ENCODE data around the gene TMEM243. TPM values are rescaled to one million over a fixed set of nuclear protein-coding genes. Genes with fewer than 3 reads are reported as not detected.

The TMEM243 gene
- total RNA-seq, 1 experiment from 2014 or later: 15.4 TPM

DNA sequence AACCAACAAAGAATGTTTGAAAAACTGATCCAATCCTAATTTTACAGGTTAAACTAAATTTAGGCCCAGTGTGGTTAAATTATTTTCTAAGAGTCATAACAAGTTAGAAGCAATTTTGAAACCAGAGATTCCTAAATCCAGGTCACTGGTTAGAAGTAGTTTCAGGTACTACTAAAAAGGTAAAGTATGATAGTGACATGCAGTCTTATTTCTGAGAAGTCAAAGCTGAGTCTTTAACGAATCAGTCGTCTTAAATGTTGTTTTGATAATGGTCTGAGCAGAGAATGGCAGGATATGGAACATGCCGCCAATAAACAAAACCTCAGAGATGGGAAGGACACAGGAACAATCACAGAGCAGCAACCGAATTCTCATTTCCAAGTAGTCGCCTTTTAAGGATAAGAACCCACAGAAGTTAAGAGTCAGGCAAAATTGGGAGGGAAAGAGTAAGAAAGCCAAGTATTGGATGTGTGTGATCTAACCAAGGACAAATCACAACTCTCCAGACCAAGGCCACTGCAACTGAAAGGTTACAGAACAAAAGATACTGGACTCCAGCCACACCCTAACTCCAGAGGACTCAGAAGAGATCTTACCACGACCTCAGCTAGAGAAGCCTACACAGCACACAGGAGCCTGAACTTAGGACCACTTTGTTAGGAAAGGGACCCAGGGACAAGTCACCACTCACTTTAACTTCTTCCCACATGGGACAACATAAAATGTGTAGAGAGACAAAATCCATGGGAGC lies 19.7 kb downstream of the TMEM243 start:
- in situ Hi-C loops (cut with HindIII; ENCODE audit: low pct_unique_long_range_greater_than_20kb, low sequenced_read_pairs): no loop called here
- TF ChIP-seq, protein P1, sequence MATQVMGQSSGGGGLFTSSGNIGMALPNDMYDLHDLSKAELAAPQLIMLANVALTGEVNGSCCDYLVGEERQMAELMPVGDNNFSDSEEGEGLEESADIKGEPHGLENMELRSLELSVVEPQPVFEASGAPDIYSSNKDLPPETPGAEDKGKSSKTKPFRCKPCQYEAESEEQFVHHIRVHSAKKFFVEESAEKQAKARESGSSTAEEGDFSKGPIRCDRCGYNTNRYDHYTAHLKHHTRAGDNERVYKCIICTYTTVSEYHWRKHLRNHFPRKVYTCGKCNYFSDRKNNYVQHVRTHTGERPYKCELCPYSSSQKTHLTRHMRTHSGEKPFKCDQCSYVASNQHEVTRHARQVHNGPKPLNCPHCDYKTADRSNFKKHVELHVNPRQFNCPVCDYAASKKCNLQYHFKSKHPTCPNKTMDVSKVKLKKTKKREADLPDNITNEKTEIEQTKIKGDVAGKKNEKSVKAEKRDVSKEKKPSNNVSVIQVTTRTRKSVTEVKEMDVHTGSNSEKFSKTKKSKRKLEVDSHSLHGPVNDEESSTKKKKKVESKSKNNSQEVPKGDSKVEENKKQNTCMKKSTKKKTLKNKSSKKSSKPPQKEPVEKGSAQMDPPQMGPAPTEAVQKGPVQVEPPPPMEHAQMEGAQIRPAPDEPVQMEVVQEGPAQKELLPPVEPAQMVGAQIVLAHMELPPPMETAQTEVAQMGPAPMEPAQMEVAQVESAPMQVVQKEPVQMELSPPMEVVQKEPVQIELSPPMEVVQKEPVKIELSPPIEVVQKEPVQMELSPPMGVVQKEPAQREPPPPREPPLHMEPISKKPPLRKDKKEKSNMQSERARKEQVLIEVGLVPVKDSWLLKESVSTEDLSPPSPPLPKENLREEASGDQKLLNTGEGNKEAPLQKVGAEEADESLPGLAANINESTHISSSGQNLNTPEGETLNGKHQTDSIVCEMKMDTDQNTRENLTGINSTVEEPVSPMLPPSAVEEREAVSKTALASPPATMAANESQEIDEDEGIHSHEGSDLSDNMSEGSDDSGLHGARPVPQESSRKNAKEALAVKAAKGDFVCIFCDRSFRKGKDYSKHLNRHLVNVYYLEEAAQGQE (IDR thresholded peaks at IDR 0.05; ENCODE audit: insufficient read depth in 1 of 2, low read depth in 2 of 2, low read length in 1 of 2): no peak
- no peak for TF ChIP-seq POLR2AphosphoS5 (IDR thresholded peaks at IDR 0.05; ENCODE audit: low read depth, low read length)
- TF ChIP-seq TCF7L2 (IDR thresholded peaks at IDR 0.05; ENCODE audit: low read depth, low read length): no peak
- TF ChIP-seq SIN3A (IDR thresholded peaks at IDR 0.05; ENCODE audit: borderline replicate concordance, insufficient read depth, low read depth, low read length): no peak
- Histone ChIP-seq H3K9me3 (ENCODE audit: control insufficient read depth, insufficient read depth, low read depth, low read length) (peaks cover 5% of the 10 kb centered on the region; the same call in 1 of the 2 replicates), H3K36me3 (ENCODE audit: control insufficient read depth, insufficient read depth, low read length) (peaks cover 35% of the 10 kb centered on the region), H3K4me3 (ENCODE audit: low read depth in 2 of 2, low read length in 2 of 2) (no peak overlapping the region), H3K27me3 (ENCODE audit: control insufficient read depth, insufficient read depth, low read length) (no peaks in the 10 kb centered on the region), H3K4me1 (ENCODE audit: control insufficient read depth, insufficient read depth, low read length) (no peaks in the 10 kb centered on the region), H3K27ac (ENCODE audit: low read length) (no peak overlapping the region)
- POLR2A ChIA-PET: no interaction called here
- CTCF ChIA-PET: no interaction called here
- intact Hi-C loops (cut with micrococcal nuclease; ENCODE audit: unreplicated experiment): no loop called here
- ATAC-seq: no peak
- no TSS peak for BruUV-seq (replicated peaks)
- no peak for DNase-seq (ENCODE audit: low read depth, low spot score)

DNA sequence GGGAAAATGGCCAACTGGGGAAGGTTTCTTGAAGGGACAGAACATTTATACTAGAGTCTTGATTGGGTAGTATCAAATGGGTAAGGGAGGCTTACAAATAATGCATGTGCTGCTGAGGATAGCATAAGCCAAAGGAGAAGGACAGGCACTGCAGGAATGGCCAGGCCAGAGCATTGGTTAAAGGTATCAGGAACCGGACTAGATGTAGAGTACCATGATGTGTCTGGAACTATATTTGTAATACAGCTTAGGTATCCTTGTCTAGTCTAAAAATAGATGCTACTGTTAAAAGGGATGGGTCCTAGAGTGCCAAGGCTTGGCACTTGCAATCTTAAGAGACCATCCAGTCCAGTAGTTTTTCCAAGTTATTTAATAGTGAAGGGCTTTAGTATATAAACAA lies 20.3 kb downstream of the TMEM243 start:
- ATAC-seq (no peak), DNase-seq (ENCODE audit: low read depth, low spot score) (no peak)
- no TSS peak for BruUV-seq (replicated peaks)
- no peaks in the 10 kb centered on the region for H3K27me3 ChIP-seq (ENCODE audit: control insufficient read depth, insufficient read depth, low read length)
- intact Hi-C loops (cut with micrococcal nuclease; ENCODE audit: unreplicated experiment): no loop called here
- H3K4me1 ChIP-seq (ENCODE audit: control insufficient read depth, insufficient read depth, low read length): no peaks in the 10 kb centered on the region
- ChIA-PET CTCF (no interaction called here), POLR2A (no interaction called here)
- H3K4me3 ChIP-seq (ENCODE audit: low read depth in 2 of 2, low read length in 2 of 2): no peak overlapping the region
- no peaks in the 10 kb centered on the region for H3K9me3 ChIP-seq (ENCODE audit: control insufficient read depth, insufficient read depth, low read depth, low read length)
- no peak overlapping the region for H3K27ac ChIP-seq (ENCODE audit: low read length)
- in situ Hi-C loops (cut with HindIII; ENCODE audit: low pct_unique_long_range_greater_than_20kb, low sequenced_read_pairs): no loop called here
- TF ChIP-seq, protein P2, sequence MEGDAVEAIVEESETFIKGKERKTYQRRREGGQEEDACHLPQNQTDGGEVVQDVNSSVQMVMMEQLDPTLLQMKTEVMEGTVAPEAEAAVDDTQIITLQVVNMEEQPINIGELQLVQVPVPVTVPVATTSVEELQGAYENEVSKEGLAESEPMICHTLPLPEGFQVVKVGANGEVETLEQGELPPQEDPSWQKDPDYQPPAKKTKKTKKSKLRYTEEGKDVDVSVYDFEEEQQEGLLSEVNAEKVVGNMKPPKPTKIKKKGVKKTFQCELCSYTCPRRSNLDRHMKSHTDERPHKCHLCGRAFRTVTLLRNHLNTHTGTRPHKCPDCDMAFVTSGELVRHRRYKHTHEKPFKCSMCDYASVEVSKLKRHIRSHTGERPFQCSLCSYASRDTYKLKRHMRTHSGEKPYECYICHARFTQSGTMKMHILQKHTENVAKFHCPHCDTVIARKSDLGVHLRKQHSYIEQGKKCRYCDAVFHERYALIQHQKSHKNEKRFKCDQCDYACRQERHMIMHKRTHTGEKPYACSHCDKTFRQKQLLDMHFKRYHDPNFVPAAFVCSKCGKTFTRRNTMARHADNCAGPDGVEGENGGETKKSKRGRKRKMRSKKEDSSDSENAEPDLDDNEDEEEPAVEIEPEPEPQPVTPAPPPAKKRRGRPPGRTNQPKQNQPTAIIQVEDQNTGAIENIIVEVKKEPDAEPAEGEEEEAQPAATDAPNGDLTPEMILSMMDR (IDR thresholded peaks at IDR 0.05): no peak
- peaks cover 41% of the 10 kb centered on the region for H3K36me3 ChIP-seq (ENCODE audit: control insufficient read depth, insufficient read depth, low read length)

DNA sequence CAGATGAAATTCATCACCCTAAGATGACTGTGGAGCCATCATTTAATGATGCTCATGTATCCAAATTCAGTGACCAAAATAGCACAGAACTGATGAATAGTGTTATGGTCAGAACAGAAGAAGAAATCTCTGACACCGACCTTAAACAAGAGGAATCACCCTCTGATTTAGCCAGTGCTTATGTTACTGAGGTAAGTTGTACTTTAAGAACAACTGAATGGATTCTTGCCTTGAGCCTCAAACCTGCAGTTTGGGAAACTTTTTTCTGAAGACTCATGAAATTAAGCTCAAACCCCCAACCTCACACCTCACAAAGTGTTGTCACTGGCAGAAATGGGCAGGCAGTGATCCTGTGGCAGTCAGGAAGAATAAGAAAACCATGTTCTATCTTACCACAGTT lies 25.6 kb downstream of the TMEM243 start:
- ATAC-seq (no peak), DNase-seq (ENCODE audit: low read depth, low spot score) (no peak)
- Histone ChIP-seq H3K36me3 (ENCODE audit: control insufficient read depth, insufficient read depth, low read length) (peaks cover 91% of the 10 kb centered on the region), H3K4me3 (ENCODE audit: low read depth in 2 of 2, low read length in 2 of 2) (no peak overlapping the region), H3K9me3 (ENCODE audit: control insufficient read depth, insufficient read depth, low read depth, low read length) (no peaks in the 10 kb centered on the region), H3K27ac (ENCODE audit: low read length) (no peak overlapping the region), H3K4me1 (ENCODE audit: control insufficient read depth, insufficient read depth, low read length) (no peaks in the 10 kb centered on the region), H3K27me3 (ENCODE audit: control insufficient read depth, insufficient read depth, low read length) (no peaks in the 10 kb centered on the region)
- intact Hi-C loops (cut with micrococcal nuclease; ENCODE audit: unreplicated experiment) (no loop called here), in situ Hi-C loops (cut with HindIII; ENCODE audit: low pct_unique_long_range_greater_than_20kb, low sequenced_read_pairs) (no loop called here)
- ChIA-PET CTCF (no interaction called here), POLR2A (no interaction called here)
- TF ChIP-seq TCF7L2 (IDR thresholded peaks at IDR 0.05; ENCODE audit: low read depth, low read length) (no peak), SIN3A (IDR thresholded peaks at IDR 0.05; ENCODE audit: borderline replicate concordance, insufficient read depth, low read depth, low read length) (no peak), POLR2AphosphoS5 (IDR thresholded peaks at IDR 0.05; ENCODE audit: low read depth, low read length) (no peak)
- TF ChIP-seq, protein P2 (IDR thresholded peaks at IDR 0.05): no peak
- TF ChIP-seq, protein P1 (IDR thresholded peaks at IDR 0.05; ENCODE audit: insufficient read depth in 1 of 2, low read depth in 2 of 2, low read length in 1 of 2): no peak
- no TSS peak for BruUV-seq (replicated peaks)
